Nephron (organoid): ENCODE measurements around the gene GTF3C5.
A peak's percentile ranks its signal among the peaks of the same experiment; 100 is the strongest.
"Not testable (repeated sequence)": the region's sequence is repeated elsewhere in the genome, so short reads cannot be mapped to it uniquely, and the experiment has no call there.

ENCODE experiments used
- H3K27ac Mint-ChIP-seq, 3 experiments: 2 replicates each; pipeline ENCODE4 v1.8.0; 2020; ENCODE audit warnings: mixed read lengths in 3 of 3, mild to moderate bottlenecking in 2 of 3, moderate library complexity in 1 of 3
- H3K27me3 Mint-ChIP-seq: 2 replicates; pipeline ENCODE4 v1.8.0; 2021; ENCODE audit warnings: low read depth, mild to moderate bottlenecking, moderate library complexity, mixed read lengths
- H3K36me3 Mint-ChIP-seq: 2 replicates; pipeline ENCODE4 v1.8.0; 2020; ENCODE audit warnings: low read depth, mixed read lengths
- H3K4me1 Mint-ChIP-seq: 2 replicates; pipeline ENCODE4 v1.8.0; 2020; ENCODE audit warnings: mixed read lengths
- H3K4me3 Mint-ChIP-seq, 3 experiments: 2 replicates each; pipeline ENCODE4 v1.8.0; 2020; ENCODE audit warnings: mild to moderate bottlenecking in 3 of 3, mixed read lengths in 3 of 3, moderate library complexity in 2 of 3
- H3K9me3 Mint-ChIP-seq: 2 replicates; pipeline ENCODE4 v1.8.0; 2020; ENCODE audit warnings: mixed read lengths
- CTCF ChIP-seq, 3 experiments: fragments of 200-600 bp; sonication (generic); IDR thresholded peaks; one replicate each; pipeline ENCODE4 v1.5.0; 2021; ENCODE audit warnings: antibody characterized with exemption in 3 of 3; ENCODE audit not compliant: unreplicated experiment in 3 of 3

GTF3C5 gene

GRCh38 chr9:133057006-133057405, 26.2 kb downstream of the GTF3C5 start:
- Mint-ChIP-seq H3K36me3 (peaks cover 44% of the 10 kb centered on the region), H3K27me3 (no peaks in the 10 kb centered on the region), H3K9me3 (no peaks in the 10 kb centered on the region), H3K4me3 (no peak overlapping the region), H3K27ac (no peak overlapping the region), H3K4me1 (peaks cover 18% of the 10 kb centered on the region)
- no peak for TF ChIP-seq CTCF (IDR thresholded peaks at IDR 0.05; ENCODE audit: unreplicated experiment in 3 of 3)

DNA sequence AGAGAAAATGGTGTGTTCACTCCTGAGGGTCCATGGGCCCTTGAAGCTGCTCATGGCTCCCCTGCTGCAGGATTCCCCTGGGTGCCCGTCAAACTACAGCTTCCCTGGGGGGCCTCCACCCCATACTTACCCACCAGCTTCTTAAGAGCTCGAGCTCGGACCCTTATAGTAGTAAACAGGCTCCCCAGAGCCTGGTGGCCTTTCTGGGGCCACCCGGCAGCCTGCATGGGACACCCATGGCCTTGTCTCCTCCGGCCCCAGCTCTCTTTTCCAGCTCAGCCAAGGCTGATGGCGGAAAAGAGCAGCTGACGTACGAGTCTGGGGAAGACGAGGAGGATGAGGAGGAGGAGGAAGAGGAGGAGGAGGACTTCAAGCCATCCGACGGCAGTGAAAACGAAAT, 26.8 kb downstream of the GTF3C5 start:
- peaks cover 18% of the 10 kb centered on the region for H3K4me1 Mint-ChIP-seq
- peaks cover 40% of the 10 kb centered on the region for H3K36me3 Mint-ChIP-seq
- no peak overlapping the region for H3K27ac Mint-ChIP-seq
- no peak overlapping the region for H3K4me3 Mint-ChIP-seq
- TF ChIP-seq CTCF (IDR thresholded peaks at IDR 0.05; ENCODE audit: unreplicated experiment in 3 of 3), result no peak
- no peaks in the 10 kb centered on the region for H3K9me3 Mint-ChIP-seq
- H3K27me3 Mint-ChIP-seq, result no peaks in the 10 kb centered on the region

DNA sequence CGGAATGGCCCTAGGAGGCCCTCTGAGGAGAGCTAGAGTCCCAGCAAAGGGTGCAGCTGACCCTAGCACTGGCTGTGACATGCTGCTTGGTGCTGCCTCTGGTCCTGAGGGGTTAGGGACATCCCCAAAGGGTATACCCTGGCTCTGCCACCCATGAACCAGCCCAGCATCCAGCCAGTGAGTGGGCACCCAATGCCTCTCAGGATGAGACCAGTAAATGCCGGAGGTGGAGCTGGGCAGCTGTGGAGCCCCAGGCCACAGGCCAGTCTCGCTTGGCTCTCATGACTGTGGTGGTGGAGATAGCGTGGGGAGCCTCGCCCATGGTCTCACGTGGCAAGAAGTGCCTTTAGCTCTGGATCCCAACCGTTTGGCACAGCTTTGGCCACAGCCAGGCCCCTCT, 27.3 kb downstream of the GTF3C5 start:
- Mint-ChIP-seq H3K36me3 (peaks cover 40% of the 10 kb centered on the region), H3K9me3 (no peaks in the 10 kb centered on the region), H3K4me3 (no peak overlapping the region), H3K27ac (no peak overlapping the region), H3K4me1 (peaks cover 18% of the 10 kb centered on the region), H3K27me3 (no peaks in the 10 kb centered on the region)
- no peak for TF ChIP-seq CTCF (IDR thresholded peaks at IDR 0.05; ENCODE audit: unreplicated experiment in 3 of 3)

DNA sequence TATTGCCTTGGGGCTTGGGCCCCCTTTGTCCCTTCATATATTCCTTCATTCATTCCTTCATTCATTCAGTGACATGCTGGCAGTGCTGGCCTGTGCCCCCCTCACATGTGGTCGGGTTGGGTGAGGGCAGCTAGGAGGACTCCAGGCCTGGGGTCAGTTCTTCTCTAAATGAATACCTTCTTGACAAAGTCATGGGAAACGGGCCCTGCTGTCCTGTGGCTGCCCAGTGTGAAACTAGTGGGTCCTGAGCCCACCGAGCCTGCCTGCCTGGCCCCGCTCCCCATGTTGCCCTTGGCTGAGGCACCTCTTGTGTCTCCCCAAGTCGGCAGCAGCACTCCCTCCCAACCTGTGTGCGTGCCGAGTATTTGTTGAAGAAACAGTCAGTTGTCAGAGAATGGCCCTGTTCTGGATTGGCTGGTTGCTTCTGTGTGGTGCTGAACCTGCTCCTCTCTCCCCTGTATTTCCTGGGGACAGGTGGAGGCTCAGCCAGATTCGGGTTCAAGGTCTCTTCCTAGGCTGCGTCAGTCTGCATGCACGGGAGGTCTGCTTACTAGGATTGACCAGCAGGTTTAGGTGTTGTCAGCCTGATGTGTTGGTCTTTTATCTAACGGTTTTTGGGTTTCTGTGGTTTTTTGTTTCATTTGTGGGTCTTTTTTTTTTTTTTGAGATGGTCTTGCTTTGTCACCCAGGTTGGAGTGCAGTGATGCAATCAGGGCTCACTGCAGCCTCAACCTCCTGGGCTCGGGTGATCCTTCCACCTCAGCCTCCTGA, 27.9 kb downstream of the GTF3C5 start:
- H3K36me3 Mint-ChIP-seq, result peaks cover 37% of the 10 kb centered on the region
- TF ChIP-seq CTCF (IDR thresholded peaks at IDR 0.05; ENCODE audit: unreplicated experiment in 3 of 3), result no peak
- no peak overlapping the region for H3K27ac Mint-ChIP-seq
- no peaks in the 10 kb centered on the region for H3K27me3 Mint-ChIP-seq
- peaks cover 17% of the 10 kb centered on the region for H3K4me1 Mint-ChIP-seq
- H3K9me3 Mint-ChIP-seq, result no peaks in the 10 kb centered on the region
- H3K4me3 Mint-ChIP-seq, result no peak overlapping the region

DNA sequence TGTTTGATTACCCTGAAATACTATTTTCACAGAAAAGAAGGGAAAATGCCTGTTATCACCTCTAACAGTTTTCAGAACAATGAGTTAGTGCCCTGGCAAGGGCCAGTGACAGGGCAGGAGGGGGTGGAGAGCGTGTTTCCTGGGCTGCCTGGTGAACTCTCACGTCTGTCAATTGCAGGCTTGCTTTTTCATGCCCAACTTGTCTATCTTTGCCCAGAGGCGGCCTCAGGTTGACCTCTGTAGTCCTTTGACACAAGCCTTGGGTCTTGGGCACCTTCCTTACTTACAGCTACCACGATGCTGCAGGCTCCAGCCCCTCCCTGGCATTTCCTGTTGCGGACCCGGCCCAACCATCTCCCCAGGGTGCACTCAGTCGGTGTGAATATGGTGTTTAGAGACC, 28.8 kb downstream of the GTF3C5 start:
- no peaks in the 10 kb centered on the region for H3K27me3 Mint-ChIP-seq
- peaks cover 12% of the 10 kb centered on the region for H3K4me1 Mint-ChIP-seq
- H3K9me3 Mint-ChIP-seq, result no peaks in the 10 kb centered on the region
- H3K4me3 Mint-ChIP-seq, result no peak overlapping the region
- H3K27ac Mint-ChIP-seq, result no peak overlapping the region
- no peak for TF ChIP-seq CTCF (IDR thresholded peaks at IDR 0.05; ENCODE audit: unreplicated experiment in 3 of 3)
- H3K36me3 Mint-ChIP-seq, result peaks cover 30% of the 10 kb centered on the region

DNA sequence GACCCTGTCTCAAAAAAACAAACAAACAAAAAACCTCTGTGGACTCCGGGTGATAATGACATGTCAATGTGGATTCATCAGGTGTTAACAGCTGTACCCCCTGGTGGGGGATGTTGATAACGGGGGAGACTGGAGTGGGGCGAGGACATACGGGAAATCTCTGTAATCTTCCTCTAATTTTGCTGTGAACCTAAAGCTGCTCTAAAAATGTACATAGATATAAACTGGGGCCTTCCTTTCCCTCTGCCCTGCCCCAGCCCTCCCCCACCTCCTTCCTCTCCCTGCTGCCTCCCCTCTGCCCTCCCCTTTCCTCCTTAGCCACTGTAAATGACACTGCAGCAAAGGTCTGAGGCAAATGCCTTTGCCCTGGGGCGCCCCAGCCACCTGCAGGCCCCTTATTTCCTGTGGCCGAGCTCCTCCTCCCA, 29.6 kb downstream of the GTF3C5 start:
- no peak for TF ChIP-seq CTCF (IDR thresholded peaks at IDR 0.05; ENCODE audit: unreplicated experiment in 3 of 3)
- Mint-ChIP-seq H3K36me3 (peaks cover 28% of the 10 kb centered on the region), H3K9me3 (no peaks in the 10 kb centered on the region), H3K4me1 (peaks cover 5% of the 10 kb centered on the region), H3K27ac (peak overlapping the region in 2 of 3 experiments; percentile 44), H3K4me3 (no peak overlapping the region), H3K27me3 (no peaks in the 10 kb centered on the region)

GRCh38 chr9:133061019-133061763, 30.4 kb downstream of the GTF3C5 start:
- Mint-ChIP-seq H3K4me3 (peak overlapping the region in 1 of 3 experiments; percentile 56), H3K36me3 (peaks cover 21% of the 10 kb centered on the region), H3K27ac (peak overlapping the region in 1 of 3 experiments; percentile 74)
- H3K27me3 Mint-ChIP-seq, H3K4me1 Mint-ChIP-seq, H3K9me3 Mint-ChIP-seq: not testable (repeated sequence)

DNA sequence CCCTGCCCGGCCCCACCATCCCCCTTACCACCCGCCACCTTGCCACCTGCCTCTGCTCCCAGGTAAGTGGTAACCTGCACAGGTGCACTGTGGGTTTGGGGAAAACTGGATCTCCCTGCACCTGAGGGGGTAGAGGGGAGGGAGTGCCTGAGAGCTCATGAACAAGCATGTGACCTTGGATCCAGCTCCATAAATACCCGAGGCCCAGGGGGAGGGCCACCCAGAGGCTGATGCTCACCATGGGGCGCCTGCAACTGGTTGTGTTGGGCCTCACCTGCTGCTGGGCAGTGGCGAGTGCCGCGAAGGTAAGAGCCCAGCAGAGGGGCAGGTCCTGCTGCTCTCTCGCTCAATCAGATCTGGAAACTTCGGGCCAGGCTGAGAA, 31.0 kb downstream of the GTF3C5 start, which contains the start of gene CEL:
TSS of gene CEL (plus strand) at position 218 of the 382 bp plus-strand sequence. CDS start at position 240, 22 bp downstream.
- Mint-ChIP-seq H3K4me3 (peak within 1 kb of the TSS in 1 of 3 experiments; percentile 56), H3K36me3 (peaks cover 17% of the 10 kb centered on the region), H3K27ac (peak within 1 kb of the TSS in 1 of 3 experiments; percentile 74)
- H3K27me3 Mint-ChIP-seq, H3K9me3 Mint-ChIP-seq, H3K4me1 Mint-ChIP-seq: not testable (repeated sequence)
